Upper lobe of left lung (tissue), 6 donors: ENCODE measurements around the gene CBX3. TPM values are rescaled to one million over a fixed set of nuclear protein-coding genes. Genes with fewer than 3 reads are reported as not detected.
"Not testable (repeated sequence)": the region's sequence is repeated elsewhere in the genome, so short reads cannot be mapped to it uniquely, and the experiment has no call there.

Experiments
- ATAC-seq, 2 donors: fragments of 200-7000 bp; cut with Tn5 transposase; one replicate each; pipeline ENCODE4 v1.9.1; 2022; ENCODE audit warnings: mild to moderate bottlenecking in 2 of 2, moderate library complexity in 2 of 2; ENCODE audit not compliant: low FRiP score in 2 of 2
- DNase-seq, 2 donors: peaks; one replicate each; pipeline ENCODE4 v3.0.0-alpha.2; 2019 to 2020
- H3K27ac ChIP-seq, 4 donors: fragments of 200-600 bp; sonication (generic); one replicate each; pipeline ENCODE4 v1.5.1; 2016 to 2019
- H3K27me3 ChIP-seq, 4 donors: fragments of 200-600 bp; sonication (generic); one replicate each; pipeline ENCODE4 v1.5.1; 2017 to 2019
- H3K36me3 ChIP-seq, 4 donors: fragments of 200-600 bp; sonication (generic); one replicate each; pipeline ENCODE4 v1.5.1; 2016 to 2019
- H3K4me1 ChIP-seq, 4 donors: fragments of 200-600 bp; sonication (generic); one replicate each; pipeline ENCODE4 v1.5.1; 2018 to 2019
- H3K4me3 ChIP-seq, 4 donors: fragments of 200-600 bp; sonication (generic); one replicate each; pipeline ENCODE4 v1.5.1; 2017 to 2019; ENCODE audit warnings: mild to moderate bottlenecking in 2 of 4, moderate library complexity in 1 of 4
- H3K9me3 ChIP-seq, 4 donors: fragments of 200-600 bp; sonication (generic); one replicate each; pipeline ENCODE4 v1.5.1; 2018 to 2019
- EP300 ChIP-seq, 4 donors: sonication (generic); formaldehyde crosslinking; IDR thresholded peaks; one replicate each; pipeline ENCODE4 v1.5.1; 2017; ENCODE audit warnings: antibody characterized with exemption in 4 of 4, control low read depth in 2 of 4
- POLR2A ChIP-seq, 4 donors: fragments of 450-650 bp; IDR thresholded peaks; one replicate each; pipeline ENCODE4 v1.5.1; 2016 to 2017; ENCODE audit warnings: antibody characterized with exemption in 4 of 4, mild to moderate bottlenecking in 2 of 4
- POLR2AphosphoS5 ChIP-seq, 2 donors: sonication (generic); formaldehyde crosslinking; IDR thresholded peaks; one replicate each; pipeline ENCODE4 v1.5.1; 2017; ENCODE audit warnings: antibody characterized with exemption in 2 of 2
- WGBS, 2 donors: methylation state at CpG; one replicate each; pipeline ENCODE4 v1.1.5; 2017 to 2018; 5-methylcytosine and 5-hydroxymethylcytosine counted together
- total RNA-seq, 6 donors: library from RNA; depleted of rRNA in 4 of 6; stranded (reverse); fragments of >200 nt in 4 of 6; gene quantifications; one replicate each; pipeline versions ENCODE4 v1.1.0 to v1.2.1, GENCODE V29; 2016 to 2021
- TF ChIP-seq, protein P1 (sequence below), 6 experiments: fragments of 450-650 bp in 4 of 6; fragments of 200-600 bp in 2 of 6; sonication (generic) in 2 of 6; IDR thresholded peaks; one replicate each; pipeline ENCODE4 v1.5.1; 2016 to 2019; ENCODE audit warnings: antibody characterized with exemption in 6 of 6
- donor health status: DM: no; HTN: no; CAD: no; lungs with moderate emphysema.
- donor health status: DM: no; HTN: yes; CAD: no; lungs with severe emphysema.

CBX3 gene
- total RNA-seq, 6 donors from 2014 or later, result 59.0 to 116 (median 89.8) TPM

DNA sequence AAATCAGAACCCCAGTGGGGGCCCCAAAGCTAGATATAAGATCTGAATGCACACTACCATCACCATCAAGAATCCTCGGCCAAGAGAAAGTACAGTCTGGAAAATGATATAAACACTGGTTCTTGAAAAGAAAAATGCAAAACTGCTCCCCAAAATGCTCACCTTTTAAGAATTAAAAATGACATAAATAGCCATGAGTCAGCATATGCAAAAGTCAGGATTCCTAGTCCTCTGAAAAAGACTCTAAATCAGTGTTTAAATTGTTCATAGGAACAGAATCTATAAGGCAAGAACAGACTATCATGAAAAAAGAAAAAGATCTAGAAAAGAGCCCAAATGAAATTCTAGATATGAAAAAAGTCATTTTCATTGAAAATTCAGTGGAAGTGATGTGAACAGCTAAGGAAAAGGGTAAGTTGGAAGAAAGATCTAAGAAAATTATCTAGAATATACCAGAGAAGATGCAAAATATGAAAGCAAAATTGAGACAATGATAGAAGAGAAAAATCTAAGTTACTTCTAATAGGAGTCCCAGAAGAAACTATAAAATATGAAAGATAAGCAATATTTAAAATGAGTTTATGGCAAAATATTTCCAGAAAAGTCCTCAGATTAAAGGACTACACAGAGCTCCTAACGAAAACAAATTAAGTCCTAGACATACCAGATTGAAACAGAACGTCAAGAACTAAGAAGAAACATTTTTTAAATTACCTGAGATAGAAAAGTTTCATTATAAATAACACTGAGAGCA is 19.9 kb upstream of the CBX3 start:
- Histone ChIP-seq H3K9me3 (no peaks in the 10 kb centered on the region), H3K4me3 (no peak overlapping the region), H3K4me1 (peaks cover 0 to 42% (median 6%) of the 10 kb centered on the region in 4 donors), H3K27me3 (no peaks in the 10 kb centered on the region), H3K27ac (peak overlapping the region in 1 of 4 donors; percentile 6), H3K36me3 (peaks cover 0 to 17% (median 1%) of the 10 kb centered on the region in 4 donors)
- no peak for ATAC-seq
- no peak for DNase-seq
- WGBS, 2 donors, result 66 to 68% methylated on average over 3 of the region's 3 CpGs
- no peak for TF ChIP-seq EP300 (IDR thresholded peaks at IDR 0.05)
- TF ChIP-seq, protein P1, sequence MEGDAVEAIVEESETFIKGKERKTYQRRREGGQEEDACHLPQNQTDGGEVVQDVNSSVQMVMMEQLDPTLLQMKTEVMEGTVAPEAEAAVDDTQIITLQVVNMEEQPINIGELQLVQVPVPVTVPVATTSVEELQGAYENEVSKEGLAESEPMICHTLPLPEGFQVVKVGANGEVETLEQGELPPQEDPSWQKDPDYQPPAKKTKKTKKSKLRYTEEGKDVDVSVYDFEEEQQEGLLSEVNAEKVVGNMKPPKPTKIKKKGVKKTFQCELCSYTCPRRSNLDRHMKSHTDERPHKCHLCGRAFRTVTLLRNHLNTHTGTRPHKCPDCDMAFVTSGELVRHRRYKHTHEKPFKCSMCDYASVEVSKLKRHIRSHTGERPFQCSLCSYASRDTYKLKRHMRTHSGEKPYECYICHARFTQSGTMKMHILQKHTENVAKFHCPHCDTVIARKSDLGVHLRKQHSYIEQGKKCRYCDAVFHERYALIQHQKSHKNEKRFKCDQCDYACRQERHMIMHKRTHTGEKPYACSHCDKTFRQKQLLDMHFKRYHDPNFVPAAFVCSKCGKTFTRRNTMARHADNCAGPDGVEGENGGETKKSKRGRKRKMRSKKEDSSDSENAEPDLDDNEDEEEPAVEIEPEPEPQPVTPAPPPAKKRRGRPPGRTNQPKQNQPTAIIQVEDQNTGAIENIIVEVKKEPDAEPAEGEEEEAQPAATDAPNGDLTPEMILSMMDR (IDR thresholded peaks at IDR 0.05), result no peak
- no peak for TF ChIP-seq POLR2A (IDR thresholded peaks at IDR 0.05)
- TF ChIP-seq POLR2AphosphoS5 (IDR thresholded peaks at IDR 0.05), result no peak

DNA sequence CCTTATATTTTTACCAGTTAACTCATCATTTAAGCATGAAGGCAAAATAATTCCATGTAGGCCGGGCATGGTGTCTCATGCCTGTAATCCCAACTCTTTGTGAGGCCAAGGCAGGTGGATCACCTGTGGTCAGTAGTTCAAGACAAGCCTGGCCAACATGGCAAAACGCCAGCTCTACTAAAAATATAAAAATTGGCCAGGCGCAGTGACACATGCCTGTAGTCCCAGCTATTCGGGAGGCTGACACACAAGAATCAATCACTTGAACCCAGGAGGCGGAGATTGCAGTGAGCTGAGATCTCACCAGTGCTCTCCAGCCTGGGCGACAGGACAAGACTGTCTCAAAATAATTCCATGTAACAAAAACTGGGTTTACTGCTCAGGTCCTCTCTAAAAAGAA is 19.3 kb upstream of the CBX3 start:
- no peak for ATAC-seq
- H3K27me3 ChIP-seq, result no peaks in the 10 kb centered on the region
- peaks cover 0 to 42% (median 6%) of the 10 kb centered on the region in 4 donors for H3K4me1 ChIP-seq
- DNase-seq, result no peak
- H3K36me3 ChIP-seq, result peaks cover 0 to 23% (median 1%) of the 10 kb centered on the region in 4 donors
- H3K9me3 ChIP-seq, result no peaks in the 10 kb centered on the region
- WGBS, 2 donors, result 60 to 62% methylated on average over 6 of the region's 6 CpGs
- H3K4me3 ChIP-seq, result no peak overlapping the region
- TF ChIP-seq POLR2AphosphoS5 (IDR thresholded peaks at IDR 0.05) (no peak), POLR2A (IDR thresholded peaks at IDR 0.05) (no peak), EP300 (IDR thresholded peaks at IDR 0.05) (no peak)
- TF ChIP-seq, protein P1 (IDR thresholded peaks at IDR 0.05), result no peak
- no peak overlapping the region for H3K27ac ChIP-seq

- peaks cover 0 to 27% (median 1%) of the 10 kb centered on the region in 4 donors for H3K36me3 ChIP-seq
- no peak for ATAC-seq
- H3K27ac ChIP-seq, result no peak overlapping the region
- peaks cover 0 to 42% (median 6%) of the 10 kb centered on the region in 4 donors for H3K4me1 ChIP-seq
- H3K9me3 ChIP-seq, result no peaks in the 10 kb centered on the region
- no peak for TF ChIP-seq POLR2AphosphoS5 (IDR thresholded peaks at IDR 0.05)
- no peak for TF ChIP-seq EP300 (IDR thresholded peaks at IDR 0.05)
- TF ChIP-seq, protein P1 (IDR thresholded peaks at IDR 0.05), result no peak
- TF ChIP-seq POLR2A (IDR thresholded peaks at IDR 0.05), result peak in 1 of 4 donors; percentile 23
- DNase-seq, result no peak
- 81 to 86% methylated on average over 8 of the region's 8 CpGs for WGBS, 2 donors
- H3K4me3 ChIP-seq, result no peak overlapping the region
- H3K27me3 ChIP-seq, result no peaks in the 10 kb centered on the region
Observed at GRCh38 chr7:26182706-26183105, 18.8 kb upstream of the CBX3 start.

DNA sequence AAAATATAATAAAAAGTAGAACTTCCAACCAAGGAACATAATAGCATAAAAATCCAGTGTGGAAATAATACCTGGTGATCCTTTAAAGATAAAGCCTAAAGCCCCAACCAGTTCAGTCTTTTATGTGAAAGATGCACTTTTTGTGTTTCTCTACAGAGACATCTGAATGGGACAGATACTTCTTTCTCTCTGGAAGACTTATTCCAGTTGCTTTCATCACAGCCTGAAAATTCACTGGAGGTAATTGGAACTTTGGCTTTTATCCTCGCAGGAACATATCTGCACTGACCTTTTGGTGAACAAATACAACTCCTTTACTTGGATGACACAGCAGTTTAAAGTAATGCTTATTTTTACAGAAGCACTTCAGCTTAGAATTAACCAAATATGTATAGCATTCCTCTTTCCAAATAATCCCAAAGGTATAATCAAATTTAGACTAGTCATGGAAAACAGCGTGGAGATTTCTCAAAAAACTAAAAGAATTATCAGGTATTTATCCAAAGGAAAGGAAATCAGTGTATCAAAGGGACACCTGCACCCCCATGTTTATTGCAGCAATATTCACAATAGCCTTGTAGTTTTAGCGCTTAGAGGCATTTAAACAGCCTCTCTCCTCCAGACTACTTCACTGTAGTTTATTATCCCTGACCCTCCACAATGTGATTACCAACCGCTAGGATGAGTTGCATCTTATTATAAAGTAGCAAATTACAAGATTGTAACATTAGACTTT is 17.8 kb upstream of the CBX3 start:
- Histone ChIP-seq H3K4me3 (no peak overlapping the region), H3K27ac (no peak overlapping the region), H3K36me3 (peaks cover under 1 to 38% (median 8%) of the 10 kb centered on the region in 4 donors), H3K27me3 (no peaks in the 10 kb centered on the region), H3K9me3 (no peaks in the 10 kb centered on the region), H3K4me1 (peaks cover 0 to 42% (median 6%) of the 10 kb centered on the region in 4 donors)
- WGBS, 2 donors, result 85 to 86% methylated on average over 4 of the region's 4 CpGs
- TF ChIP-seq, protein P1 (IDR thresholded peaks at IDR 0.05), result no peak
- TF ChIP-seq POLR2AphosphoS5 (IDR thresholded peaks at IDR 0.05), result no peak
- DNase-seq (no peak), ATAC-seq (no peak)

DNA sequence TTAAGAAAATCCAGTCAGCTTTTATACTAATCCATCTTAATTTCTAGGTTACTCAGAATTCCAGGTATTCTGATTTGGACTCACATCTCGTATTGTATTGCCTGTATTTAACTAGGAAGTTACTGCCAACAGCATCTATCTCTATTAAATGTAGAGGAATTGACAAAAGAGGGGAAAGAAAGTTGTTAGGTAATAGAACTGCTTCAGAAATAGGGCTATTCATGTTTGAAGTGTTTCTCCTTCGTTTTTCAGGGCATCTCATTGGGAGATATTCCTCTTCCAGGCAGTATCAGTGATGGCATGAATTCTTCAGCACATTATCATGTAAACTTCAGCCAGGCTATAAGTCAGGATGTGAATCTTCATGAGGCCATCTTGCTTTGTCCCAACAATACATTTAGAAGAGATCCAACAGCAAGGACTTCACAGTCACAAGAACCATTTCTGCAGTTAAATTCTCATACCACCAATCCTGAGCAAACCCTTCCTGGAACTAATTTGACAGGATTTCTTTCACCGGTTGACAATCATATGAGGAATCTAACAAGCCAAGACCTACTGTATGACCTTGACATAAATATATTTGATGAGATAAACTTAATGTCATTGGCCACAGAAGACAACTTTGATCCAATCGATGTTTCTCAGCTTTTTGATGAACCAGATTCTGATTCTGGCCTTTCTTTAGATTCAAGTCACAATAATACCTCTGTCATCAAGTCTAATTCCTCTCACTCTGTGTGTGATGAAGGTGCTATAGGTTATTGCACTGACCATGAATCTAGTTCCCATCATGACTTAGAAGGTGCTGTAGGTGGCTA is 17.1 kb upstream of the CBX3 start:
- H3K4me1 ChIP-seq, result peaks cover 0 to 39% (median 9%) of the 10 kb centered on the region in 4 donors
- ATAC-seq, H3K4me3 ChIP-seq, H3K9me3 ChIP-seq, H3K27ac ChIP-seq, H3K27me3 ChIP-seq, DNase-seq: not testable (repeated sequence)
- 74 to 78% methylated on average over 4 of the region's 4 CpGs for WGBS, 2 donors
- peaks cover 5 to 45% (median 16%) of the 10 kb centered on the region in 4 donors for H3K36me3 ChIP-seq
